Fibroblast of lung (primary cell): ENCODE measurements around the gene UNC79. TPM values are rescaled to one million over a fixed set of nuclear protein-coding genes. Genes with fewer than 3 reads are reported as not detected.

Source experiments
- DNase-seq, 2 donors: peaks; one replicate each; pipeline versions ENCODE4 v3.0.0 to v3.0.0-alpha.2; 2010; ENCODE audit warnings: low read depth in 2 of 2
- H2AFZ ChIP-seq: 2 replicates; pipeline ENCODE4 v1.5.1; 2012; ENCODE audit warnings: low read length, control low read depth, inconsistent platforms
- H3K27ac ChIP-seq: 2 replicates; pipeline ENCODE4 v1.5.1; 2011; ENCODE audit warnings: low read length, control low read depth; ENCODE audit not compliant: insufficient read depth
- H3K27me3 ChIP-seq: 2 replicates; pipeline ENCODE4 v1.5.1; 2011; ENCODE audit warnings: mild to moderate bottlenecking, low read length; ENCODE audit not compliant: control insufficient read depth, insufficient read depth
- H3K36me3 ChIP-seq: 2 replicates; pipeline ENCODE4 v1.5.1; 2011; ENCODE audit warnings: low read length; ENCODE audit not compliant: control insufficient read depth, insufficient read depth
- H3K4me1 ChIP-seq: 2 replicates; pipeline ENCODE4 v1.5.1; 2011; ENCODE audit warnings: low read length; ENCODE audit not compliant: control insufficient read depth, insufficient read depth; ENCODE audit errors: extremely low read depth
- H3K4me2 ChIP-seq: 2 replicates; pipeline ENCODE4 v1.5.1; 2011; ENCODE audit warnings: low read length, control low read depth; ENCODE audit not compliant: insufficient read depth; ENCODE audit errors: extremely low read depth
- H3K4me3 ChIP-seq, 4 experiments: fragments of 200-600 bp in 1 of 4; sonication (generic) in 1 of 4; replicated peaks in 1 of 4; 2 replicates each; pipeline ENCODE4 v1.5.1; 2011 to 2016; ENCODE audit warnings: low read length in 4 of 4, low read depth in 3 of 4, mild to moderate bottlenecking in 3 of 4, control low read depth in 2 of 4, inconsistent platforms in 1 of 4, mixed read lengths in 1 of 4; ENCODE audit not compliant: insufficient read depth in 1 of 4; ENCODE audit errors: control extremely low read depth in 1 of 4
- H3K79me2 ChIP-seq: 2 replicates; pipeline ENCODE4 v1.5.1; 2012; ENCODE audit warnings: mild to moderate bottlenecking, low read length, inconsistent platforms; ENCODE audit not compliant: control insufficient read depth, insufficient read depth
- H3K9ac ChIP-seq: 2 replicates; pipeline ENCODE4 v1.5.1; 2011; ENCODE audit warnings: mild to moderate bottlenecking, low read length, control low read depth; ENCODE audit not compliant: insufficient read depth
- H3K9me3 ChIP-seq: 2 replicates; pipeline ENCODE4 v1.5.1; 2012; ENCODE audit warnings: low read depth, low read length; ENCODE audit not compliant: control insufficient read depth, insufficient read depth
- H4K20me1 ChIP-seq: 2 replicates; pipeline ENCODE4 v1.5.1; 2011; ENCODE audit warnings: low read length; ENCODE audit not compliant: control insufficient read depth, insufficient read depth; ENCODE audit errors: extremely low read depth
- EZH2 ChIP-seq: IDR thresholded peaks from 2 replicates; pipeline ENCODE4 v1.5.1; 2012; ENCODE audit warnings: low read length, control low read depth, mild to moderate bottlenecking; ENCODE audit errors: missing control alignments
- polyA plus RNA-seq, 2 donors: library from polyadenylated mRNA; depleted of rRNA in 1 of 2; stranded (reverse) in 1 of 2; unstranded in 1 of 2; fragments of >200 nt; gene quantifications; 2 replicates each; pipeline ENCODE4 v1.2.1, GENCODE V29; 2011 to 2012; ENCODE audit warnings: missing spikeins in 1 of 2
- total RNA-seq: library from RNA; depleted of rRNA; stranded (reverse); fragments of >200 nt; gene quantifications from 2 replicates; pipeline ENCODE4 v1.2.1, GENCODE V29; 2014
- TF ChIP-seq, protein P1 (sequence below), 2 donors: IDR thresholded peaks in 1 of 2; conservative IDR thresholded peaks in 1 of 2; 1 replicate in 1 of 2; 2 replicates in 1 of 2; pipeline ENCODE4 v1.5.1; 2011 to 2012; ENCODE audit warnings: low read length in 2 of 2, control low read depth in 1 of 2, inconsistent platforms in 1 of 2, low read depth in 1 of 2, mild to moderate bottlenecking in 1 of 2

Gene UNC79
- total and polyA plus RNA-seq, 2 donors (not counting 1 experiment from before 2014, with no cell fraction given): 0.02 to 0.17 TPM

DNA sequence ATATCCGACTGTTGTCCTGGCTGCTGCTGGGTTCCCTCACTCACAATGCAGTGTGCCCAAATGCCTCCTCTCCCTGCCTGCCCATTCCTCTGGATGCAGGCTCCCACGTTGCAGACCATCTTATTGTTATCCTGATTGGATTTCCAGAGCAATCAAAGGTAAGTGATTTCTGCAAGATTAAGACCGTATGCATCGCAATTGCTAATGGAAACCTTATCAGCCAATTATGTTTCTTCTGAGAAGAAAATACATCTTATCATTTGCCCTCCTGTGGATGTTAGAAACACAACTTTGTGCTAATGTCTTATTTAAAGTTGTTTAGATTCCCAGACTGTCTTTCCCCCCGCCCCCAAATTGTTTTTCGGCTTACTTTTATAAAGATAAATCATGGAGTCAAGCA is 259.4 kb downstream of the UNC79 start:
- TF ChIP-seq, protein P1, sequence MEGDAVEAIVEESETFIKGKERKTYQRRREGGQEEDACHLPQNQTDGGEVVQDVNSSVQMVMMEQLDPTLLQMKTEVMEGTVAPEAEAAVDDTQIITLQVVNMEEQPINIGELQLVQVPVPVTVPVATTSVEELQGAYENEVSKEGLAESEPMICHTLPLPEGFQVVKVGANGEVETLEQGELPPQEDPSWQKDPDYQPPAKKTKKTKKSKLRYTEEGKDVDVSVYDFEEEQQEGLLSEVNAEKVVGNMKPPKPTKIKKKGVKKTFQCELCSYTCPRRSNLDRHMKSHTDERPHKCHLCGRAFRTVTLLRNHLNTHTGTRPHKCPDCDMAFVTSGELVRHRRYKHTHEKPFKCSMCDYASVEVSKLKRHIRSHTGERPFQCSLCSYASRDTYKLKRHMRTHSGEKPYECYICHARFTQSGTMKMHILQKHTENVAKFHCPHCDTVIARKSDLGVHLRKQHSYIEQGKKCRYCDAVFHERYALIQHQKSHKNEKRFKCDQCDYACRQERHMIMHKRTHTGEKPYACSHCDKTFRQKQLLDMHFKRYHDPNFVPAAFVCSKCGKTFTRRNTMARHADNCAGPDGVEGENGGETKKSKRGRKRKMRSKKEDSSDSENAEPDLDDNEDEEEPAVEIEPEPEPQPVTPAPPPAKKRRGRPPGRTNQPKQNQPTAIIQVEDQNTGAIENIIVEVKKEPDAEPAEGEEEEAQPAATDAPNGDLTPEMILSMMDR (conservative IDR thresholded peaks at IDR 0.05 in 1 of 2, IDR thresholded peaks at IDR 0.05 in 1 of 2; ENCODE audit: low read depth in 1 of 2, low read length in 2 of 2): no peak
- TF ChIP-seq EZH2: no peak
- H3K9ac ChIP-seq: no peak overlapping the region
- H3K9me3 ChIP-seq: no peaks in the 10 kb centered on the region
- no peak overlapping the region for H3K4me3 ChIP-seq
- no peaks in the 10 kb centered on the region for H3K36me3 ChIP-seq
- no peak overlapping the region for H3K4me2 ChIP-seq
- no peak for DNase-seq
- H3K4me1 ChIP-seq: no peaks in the 10 kb centered on the region
- no peak overlapping the region for H2AFZ ChIP-seq
- no peaks in the 10 kb centered on the region for H3K79me2 ChIP-seq
- no peaks in the 10 kb centered on the region for H3K27me3 ChIP-seq
- no peaks in the 10 kb centered on the region for H4K20me1 ChIP-seq
- H3K27ac ChIP-seq: no peak overlapping the region

DNA sequence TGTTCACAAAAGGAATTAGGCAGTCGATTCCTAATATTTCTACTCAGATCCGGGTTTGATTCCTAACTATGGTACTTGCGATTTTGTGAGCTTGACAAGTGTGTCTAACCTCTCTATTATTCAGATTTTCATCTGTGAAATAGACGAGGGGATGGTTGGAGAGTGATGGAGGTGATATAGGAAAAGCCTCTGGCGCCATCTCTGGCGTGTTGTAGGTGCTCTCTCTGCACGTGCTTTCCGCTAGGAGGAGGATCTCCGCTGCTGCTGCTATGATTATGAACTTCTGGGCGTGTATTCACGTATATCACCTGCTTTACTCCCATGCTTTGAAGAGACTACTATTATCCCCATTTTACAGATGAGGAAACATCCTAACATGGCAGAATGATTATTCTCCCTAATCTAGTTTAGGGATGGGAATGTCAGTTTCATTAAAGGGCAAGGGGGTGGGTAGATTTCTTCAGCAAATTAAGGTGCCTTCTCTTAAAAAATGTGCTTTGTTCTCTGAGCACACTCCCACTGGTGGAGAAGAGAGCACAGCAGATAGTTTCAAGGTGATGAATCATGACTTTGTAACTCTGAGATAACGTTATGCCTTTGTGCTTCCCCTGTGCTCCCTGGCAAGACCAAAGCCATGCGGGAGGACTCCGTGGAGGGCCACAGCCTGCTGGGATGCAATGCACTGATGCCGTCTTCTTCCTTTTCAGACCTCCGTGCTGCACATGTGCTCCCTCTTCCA is 260.5 kb downstream of the UNC79 start:
- H3K27ac ChIP-seq: no peak overlapping the region
- H4K20me1 ChIP-seq: no peaks in the 10 kb centered on the region
- no peak overlapping the region for H3K9ac ChIP-seq
- no peak for DNase-seq
- H3K4me2 ChIP-seq: no peak overlapping the region
- no peaks in the 10 kb centered on the region for H3K4me1 ChIP-seq
- TF ChIP-seq EZH2: no peak
- TF ChIP-seq, protein P1 (conservative IDR thresholded peaks at IDR 0.05 in 1 of 2, IDR thresholded peaks at IDR 0.05 in 1 of 2; ENCODE audit: low read depth in 1 of 2, low read length in 2 of 2): no peak
- H3K27me3 ChIP-seq: no peaks in the 10 kb centered on the region
- H3K9me3 ChIP-seq: no peaks in the 10 kb centered on the region
- H3K79me2 ChIP-seq: no peaks in the 10 kb centered on the region
- H2AFZ ChIP-seq: no peak overlapping the region
- H3K4me3 ChIP-seq: no peak overlapping the region
- no peaks in the 10 kb centered on the region for H3K36me3 ChIP-seq

DNA sequence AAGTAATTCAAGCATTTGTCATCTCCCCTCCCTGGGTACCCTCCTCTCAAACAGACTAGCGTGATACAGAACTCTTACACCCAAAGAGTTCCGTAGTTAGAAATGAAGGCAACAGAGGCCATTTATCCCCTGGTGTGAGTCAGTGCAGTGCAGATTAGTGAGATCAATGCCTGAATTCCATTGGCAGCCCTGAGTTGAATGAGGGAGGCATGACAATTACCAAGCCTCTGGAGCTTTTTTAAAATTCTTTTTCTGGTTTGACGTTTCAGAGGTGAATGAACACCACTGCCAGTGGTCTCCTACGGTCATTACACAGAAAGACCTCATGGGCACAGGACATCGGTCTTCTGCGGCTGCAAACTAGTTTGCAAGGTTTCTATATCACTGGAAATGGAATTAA is 263.2 kb downstream of the UNC79 start:
- no peak for DNase-seq
- Histone ChIP-seq H4K20me1 (no peaks in the 10 kb centered on the region), H3K9me3 (no peaks in the 10 kb centered on the region), H3K4me3 (no peak overlapping the region), H3K9ac (no peak overlapping the region), H2AFZ (no peak overlapping the region), H3K4me2 (no peak overlapping the region), H3K79me2 (no peaks in the 10 kb centered on the region), H3K27me3 (no peaks in the 10 kb centered on the region), H3K4me1 (no peaks in the 10 kb centered on the region), H3K27ac (no peak overlapping the region), H3K36me3 (no peaks in the 10 kb centered on the region)
- no peak for TF ChIP-seq EZH2
- TF ChIP-seq, protein P1 (conservative IDR thresholded peaks at IDR 0.05 in 1 of 2, IDR thresholded peaks at IDR 0.05 in 1 of 2; ENCODE audit: low read depth in 1 of 2, low read length in 2 of 2): no peak
